Measurements from ENCODE around the gene MPC1.
A peak's percentile ranks its signal among the peaks of the same experiment; 100 is the strongest.

Gene MPC1

DNA sequence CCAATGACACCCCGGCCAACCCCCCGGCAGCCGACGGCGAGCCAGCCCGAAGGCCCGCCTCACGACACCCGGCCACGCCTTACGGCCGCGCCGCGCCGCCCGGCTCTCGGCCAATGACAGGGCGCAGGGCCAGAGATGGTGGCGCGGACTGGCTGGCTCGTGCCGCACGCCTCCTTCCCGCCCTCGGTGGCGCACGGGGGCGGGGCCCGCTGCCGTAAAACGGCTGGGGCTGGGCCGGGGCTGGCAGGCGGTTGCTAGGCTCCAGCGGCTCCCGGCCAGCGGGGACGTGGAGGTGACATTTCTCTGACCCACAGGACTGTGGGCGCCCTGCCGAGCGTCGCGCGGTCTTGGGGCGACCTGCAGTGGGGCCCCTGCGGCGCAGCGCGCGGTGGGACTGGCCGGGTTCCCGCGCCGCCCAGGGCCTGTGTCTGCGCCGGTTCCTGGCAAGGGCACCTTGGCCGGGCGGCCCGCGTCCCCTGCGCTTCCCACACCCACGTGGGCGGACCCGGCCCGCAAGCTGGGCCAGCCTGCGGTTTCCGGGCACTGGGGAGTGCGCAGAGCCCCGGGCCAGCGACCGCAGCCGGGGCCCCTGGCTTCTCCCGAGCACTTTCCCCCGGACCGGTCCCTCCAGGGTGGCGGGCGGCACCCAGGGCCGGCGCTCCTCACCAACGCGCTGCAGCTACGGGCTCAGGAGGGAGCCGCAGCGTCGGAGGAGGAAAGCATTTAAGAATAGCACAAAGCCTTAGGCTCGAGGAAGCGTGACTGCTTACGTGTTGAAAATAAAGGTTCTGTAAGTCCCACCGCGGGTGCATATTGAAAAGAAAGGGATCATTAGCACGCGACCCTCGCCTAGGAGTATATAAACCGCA is at the start of gene MPC1:
MPC1 (minus strand) TSS at position 8 of the 869 bp plus-strand sequence. CDS start 64 bp downstream, outside the sequence.
- peak; percentile 96 for DNase-seq (ENCODE audit: low spot score)

DNA sequence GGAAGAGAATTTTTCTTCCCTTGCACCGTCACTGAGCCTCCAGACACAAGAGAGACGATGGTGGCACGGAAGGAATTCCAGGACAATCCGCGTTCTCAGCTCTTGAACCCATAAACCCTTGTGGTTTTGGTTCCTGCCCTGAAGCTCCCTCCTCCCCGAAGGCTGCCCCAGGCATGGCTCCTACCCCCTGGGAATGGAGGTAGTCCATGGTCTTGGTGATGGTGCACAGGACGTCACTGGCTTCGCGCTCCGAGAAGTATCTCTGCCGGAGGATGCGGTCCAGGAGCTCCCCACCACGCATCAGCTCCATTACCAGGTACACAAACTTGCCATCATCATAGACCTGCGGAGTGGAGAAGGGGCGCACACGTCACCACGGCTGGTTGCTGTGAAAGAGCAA is 47.5 kb upstream of the MPC1 start:
- DNase-seq (ENCODE audit: low spot score): no peak

DNA sequence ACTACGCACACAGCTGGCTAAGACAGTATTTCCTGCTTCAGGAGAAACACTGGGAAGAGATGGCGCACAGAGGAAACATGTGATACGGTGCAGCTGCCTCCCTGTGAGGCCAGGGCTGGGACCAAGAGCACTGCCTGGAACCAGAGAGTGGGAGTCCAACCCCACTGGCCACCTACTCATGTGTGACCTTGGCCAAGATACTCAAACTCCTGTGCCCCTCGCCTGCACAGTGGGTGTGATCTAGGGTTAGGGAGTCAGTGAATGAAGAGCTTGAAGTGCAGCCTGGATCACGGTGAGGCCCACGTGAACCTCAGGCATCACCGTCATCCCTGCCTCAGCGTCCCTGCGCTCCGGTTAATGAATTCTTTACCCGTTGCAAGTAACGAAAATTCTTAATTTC is 41.7 kb upstream of the MPC1 start:
- DNase-seq (ENCODE audit: low spot score): no peak

DNA sequence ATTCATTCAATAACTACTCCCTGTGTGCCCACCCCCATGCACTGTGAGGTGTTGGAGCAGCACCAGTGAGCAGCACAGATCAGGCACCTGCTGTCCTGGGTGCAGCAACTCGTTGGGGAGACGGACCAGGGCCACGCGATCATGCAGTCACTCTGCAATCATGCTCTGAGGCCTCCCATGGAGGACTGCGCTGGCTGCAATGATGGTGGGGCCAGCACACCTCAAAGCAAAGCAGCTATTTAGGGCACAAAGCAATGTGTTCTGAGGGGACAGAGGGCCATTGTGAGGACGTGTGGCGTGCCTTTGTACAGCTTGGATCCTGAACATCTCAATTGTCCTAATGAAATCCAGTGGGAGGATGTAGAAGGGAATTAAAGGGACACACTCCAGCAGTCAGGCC is 41.0 kb upstream of the MPC1 start:
- no peak for DNase-seq (ENCODE audit: low spot score)

DNA sequence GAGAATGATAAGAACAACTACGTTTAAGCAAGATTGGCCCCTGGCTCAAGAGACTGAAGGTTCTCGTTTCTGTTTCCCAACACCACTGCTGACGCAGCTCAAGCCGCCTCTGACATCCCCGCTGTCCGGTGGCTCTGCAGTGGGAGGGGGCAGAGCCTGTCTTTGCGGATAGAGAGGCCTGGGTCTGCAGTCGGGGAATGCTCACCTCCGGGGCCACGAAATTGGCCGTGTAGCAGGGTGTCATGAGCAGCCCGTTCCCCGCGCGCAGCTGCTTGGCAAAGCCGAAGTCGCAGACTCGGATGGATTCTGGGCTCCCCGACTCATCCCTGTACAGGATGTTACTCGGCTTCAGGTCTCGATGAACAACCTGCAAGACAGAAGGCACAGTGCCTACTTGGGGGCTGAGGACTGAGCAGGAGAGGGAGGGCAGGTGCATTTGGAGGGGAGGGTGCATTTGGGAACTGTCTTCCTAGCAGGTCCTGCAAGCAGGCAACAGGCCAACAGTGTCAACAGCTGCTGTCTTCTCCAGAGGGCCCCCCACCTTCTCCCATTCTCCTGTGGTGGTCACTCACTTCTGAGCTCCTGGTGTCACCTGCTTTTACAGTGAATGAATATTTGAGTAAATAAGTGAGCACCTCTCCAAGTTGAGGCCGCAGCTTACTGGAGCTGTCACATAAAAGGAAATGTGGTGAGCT is 40.5 kb upstream of the MPC1 start:
- no peak for DNase-seq (ENCODE audit: low spot score)

DNA sequence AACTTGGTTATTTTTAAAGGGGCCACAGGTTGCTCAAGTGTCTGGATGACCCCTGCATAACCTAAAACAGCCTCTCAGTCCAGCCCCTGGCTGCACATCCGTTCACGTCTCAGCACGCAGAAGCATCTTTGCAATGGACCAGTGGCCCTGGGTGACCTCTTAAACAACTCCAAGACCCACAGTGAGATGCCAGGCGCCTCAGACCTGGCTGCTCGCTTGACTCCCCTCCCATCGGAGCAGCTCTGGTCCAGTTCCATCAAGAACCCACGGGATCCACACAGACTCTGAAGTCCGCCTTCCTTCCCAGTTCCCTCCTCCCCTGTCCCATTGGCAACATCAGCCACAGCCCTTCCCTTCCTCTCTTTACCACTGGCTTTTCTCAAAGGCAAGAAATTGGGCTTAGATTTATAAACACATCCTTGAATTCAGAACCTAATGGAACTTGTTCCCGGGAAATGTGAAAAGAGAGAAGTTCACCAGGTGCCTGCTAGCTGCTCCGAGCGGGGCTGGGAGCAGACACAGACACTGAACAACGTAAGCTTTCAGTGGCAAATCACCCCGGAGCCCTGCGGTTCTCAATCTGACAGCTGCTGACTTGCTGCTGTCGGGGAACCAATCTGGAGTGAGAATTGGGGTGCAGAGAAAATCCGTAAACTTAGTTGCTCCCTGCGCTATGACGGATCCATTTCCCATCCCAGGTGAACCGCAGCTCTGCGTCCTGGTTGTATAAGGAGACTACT is 39.6 kb upstream of the MPC1 start:
- no peak for DNase-seq (ENCODE audit: low spot score)

DNA sequence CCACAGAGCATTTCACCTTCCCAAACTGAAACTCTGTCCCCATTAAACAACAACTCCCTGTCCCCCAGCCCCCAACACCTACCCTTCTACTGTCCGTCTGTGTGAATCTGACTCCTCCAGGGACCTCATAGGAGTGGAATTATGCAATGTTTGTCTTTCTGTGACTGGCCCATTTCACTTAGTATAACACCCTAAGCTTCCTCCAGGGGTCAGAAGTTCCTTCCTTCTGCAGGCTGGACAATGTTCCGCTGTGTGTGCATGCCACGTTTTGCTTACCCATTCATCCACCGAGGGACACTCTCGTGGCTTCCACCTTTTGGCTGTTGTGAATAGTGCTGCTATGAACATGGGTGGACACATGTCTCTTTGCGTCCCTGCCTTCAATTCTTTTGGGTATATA is 37.6 kb upstream of the MPC1 start:
- DNase-seq (ENCODE audit: low spot score): no peak

DNA sequence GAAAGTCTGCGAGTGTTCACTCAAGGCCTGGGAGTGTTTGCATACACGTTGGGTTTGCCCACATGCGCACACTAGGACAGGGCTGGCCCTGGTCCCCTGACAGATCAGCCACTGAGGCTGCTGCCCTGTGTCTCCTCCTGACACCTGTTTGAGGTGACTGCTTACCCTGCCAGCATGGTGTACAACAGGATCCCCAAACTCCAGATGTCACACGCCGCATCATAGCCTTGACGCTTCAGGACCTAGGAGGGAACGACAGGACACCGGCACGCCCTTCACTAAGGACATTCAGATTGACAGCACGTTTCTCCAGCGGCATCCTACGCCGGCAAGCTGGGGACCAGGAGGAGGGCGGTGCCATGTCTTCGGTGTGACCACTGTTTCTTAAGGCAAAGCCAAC is 37.0 kb upstream of the MPC1 start:
- DNase-seq (ENCODE audit: low spot score): no peak

DNA sequence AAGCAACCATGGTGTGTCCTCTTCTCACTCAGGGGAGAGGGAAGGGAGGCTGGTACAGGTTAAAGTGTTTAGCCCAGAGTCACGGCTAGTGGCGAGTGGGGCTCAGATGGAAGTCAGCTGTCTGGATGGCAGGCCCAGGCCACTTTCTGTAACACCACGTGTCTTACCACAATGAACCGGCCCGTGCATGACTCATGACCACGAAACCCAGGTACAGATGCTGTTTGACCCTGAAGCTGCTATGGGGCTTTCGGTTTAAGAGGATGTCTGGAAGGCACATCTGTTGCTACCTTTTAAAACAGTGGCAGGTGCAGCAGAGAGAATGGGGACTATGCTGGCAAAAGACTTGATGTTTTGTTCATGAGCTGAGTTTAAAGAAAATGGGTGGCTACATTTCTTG is 36.5 kb upstream of the MPC1 start:
- DNase-seq (ENCODE audit: low spot score): no peak

DNA sequence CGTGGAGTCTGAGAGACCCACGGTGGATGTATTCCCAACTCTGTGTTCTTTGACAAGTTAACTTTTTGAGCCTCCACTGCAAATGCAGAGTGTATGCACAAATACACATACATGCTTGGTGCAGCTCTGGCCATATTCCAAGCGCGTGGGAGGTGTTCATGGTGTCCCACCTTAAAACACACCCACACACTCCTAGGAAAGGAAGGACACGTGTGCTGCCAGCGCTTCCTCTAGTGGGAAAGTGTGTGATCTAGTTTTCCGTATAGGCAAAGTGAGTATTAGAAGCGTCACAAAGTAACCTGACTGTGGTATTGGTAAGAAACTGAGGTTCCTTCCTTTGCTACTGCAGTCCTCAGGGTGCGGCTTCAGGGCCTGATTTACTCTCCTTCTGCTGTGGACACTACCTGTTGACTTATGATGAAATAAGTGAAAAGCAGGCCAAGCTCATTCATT is 36.0 kb upstream of the MPC1 start:
- DNase-seq (ENCODE audit: low spot score): no peak

DNA sequence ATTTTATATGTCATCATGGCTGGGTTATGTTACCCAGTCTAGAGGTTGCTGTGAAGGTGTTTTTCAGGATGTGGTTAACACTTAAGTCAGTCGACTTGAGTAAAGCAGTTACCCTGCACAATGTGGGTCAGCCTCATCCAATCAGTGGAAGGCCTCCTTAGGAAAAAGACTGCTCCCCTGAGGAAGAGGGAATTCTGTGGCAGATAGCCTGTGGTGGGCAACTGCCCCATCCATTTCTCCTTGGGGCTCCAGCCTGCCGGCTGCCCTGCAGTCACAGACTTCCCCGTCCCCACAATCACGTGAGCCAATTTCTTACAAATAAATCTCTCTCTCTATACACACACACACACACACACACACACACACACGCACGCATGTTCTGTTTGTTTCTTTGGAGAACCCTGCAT is 34.5 kb upstream of the MPC1 start:
- DNase-seq (ENCODE audit: low spot score): no peak

DNA sequence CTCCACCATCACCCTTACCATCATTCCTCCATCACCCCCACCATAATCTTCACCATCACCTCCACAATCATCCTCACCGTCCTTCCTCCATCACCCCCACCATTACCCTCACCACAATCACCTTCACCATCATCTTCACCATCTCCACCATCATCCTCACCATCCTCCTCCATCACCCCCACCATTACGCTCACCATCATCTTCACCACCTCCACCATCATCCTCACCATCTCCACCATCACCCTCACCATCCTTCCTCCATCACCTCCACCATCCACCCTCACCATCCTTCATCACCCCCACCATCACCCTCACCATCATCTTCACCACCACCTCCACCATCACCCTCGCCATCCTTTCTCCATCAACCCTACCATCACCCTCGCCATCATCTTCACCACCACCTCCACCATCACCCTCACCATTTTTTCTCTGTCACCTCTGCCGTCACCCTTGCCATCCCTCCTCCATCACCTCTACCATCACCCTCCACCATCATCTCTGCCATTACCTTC is 33.1 kb upstream of the MPC1 start:
- DNase-seq (ENCODE audit: low spot score): no peak

DNA sequence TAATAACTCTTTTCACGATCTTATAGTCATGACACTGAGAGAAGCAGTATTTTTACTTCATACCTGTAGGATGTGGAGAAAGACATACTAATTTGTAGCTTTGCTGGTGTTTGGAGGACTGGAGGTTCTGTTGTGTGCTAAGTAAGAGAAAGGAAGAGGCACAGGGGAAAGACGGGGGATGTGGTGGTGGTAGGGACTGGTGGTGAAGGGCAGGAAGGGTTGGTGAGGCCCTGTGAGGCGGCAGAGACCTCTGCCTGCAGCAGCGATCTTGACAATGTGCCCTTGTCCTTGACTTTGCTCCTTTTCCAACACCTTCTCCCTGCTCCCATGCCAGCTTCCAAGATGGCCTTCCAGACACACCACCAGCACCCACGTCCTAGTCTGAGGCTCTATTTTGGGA is 32.6 kb upstream of the MPC1 start:
- DNase-seq (ENCODE audit: low spot score): no peak

DNA sequence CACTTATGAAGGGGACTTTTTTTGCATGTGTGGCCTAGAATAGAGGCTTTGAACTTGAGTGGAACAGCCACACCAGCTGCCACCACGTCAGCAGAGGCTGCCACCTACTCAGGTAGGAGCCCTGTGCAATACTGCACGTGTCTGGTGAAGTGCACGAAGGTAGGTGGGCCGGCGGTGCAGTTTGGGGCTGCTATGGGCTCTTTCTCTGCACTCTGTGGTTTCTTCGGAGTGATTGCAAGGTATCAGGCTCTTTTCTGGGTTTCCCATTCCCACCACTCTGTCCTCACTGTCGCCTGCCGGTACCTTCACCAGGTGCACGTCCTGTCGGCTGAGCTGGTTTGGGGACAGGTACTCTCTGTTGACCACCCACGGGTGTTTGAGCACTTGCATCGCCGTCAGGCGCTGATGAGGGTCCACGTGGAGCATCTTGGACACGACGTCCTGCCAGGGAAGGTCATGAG is 30.8 kb upstream of the MPC1 start:
- DNase-seq (ENCODE audit: low spot score): no peak

DNA sequence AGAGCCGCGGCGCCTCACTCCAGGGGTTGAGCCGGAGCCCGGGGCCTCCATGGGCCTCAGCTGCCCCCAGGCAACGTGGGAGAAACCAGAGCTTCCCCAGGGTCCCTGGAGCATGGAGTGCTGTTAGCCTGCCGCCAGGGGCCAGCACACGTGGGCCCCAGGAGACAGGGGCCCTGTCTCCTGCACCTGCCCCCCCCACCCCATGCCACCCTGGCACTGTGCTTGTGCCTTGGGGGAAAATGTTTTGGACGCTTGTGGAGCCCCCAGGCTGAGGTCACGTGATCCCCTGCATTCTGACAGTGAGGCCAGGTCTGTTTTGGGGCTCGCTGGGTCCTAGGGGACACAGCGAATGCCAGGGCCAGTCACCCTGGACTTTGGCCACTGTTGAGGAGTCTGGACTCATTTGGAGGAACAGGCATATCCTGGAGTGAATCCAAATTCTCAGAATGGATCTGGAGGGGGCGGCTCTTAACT is 30.2 kb upstream of the MPC1 start:
- no peak for DNase-seq (ENCODE audit: low spot score)

DNA sequence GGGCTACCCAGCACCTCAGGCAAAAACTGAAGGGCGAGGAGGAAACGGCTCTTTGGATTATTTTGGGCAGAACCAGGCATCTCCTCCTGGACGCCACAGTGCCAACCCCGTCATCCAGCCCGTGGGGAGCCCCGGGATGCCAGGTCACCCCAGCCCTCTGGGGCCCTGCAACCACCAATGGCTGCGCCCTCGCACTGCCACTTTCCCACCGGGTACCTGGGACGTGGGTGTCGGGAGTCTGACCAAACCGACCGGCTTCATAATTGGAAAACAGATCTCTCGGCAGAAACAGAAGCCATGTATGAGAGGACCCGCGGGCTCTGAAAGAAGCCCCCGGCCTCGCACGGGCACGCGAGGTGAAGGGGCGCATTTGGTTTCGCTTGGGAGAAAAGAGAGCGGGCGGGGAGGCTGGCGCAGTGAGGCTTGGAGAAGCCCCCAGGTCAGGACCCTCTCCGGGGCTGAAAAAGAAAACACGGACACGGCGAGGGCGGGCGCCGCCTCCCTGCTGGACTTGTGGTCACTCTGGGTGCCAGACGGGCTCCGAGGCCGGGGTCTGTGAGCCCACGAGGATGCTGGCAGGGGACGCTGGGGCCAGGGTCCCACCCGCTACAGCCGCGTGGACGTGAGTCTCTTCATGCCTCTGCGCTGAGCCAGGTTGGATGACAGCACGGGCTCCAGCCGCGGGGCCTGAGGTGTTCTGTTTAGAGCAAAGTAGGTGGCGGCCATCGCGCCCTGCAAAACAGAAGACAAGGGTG is 29.6 kb upstream of the MPC1 start:
- DNase-seq (ENCODE audit: low spot score): no peak

DNA sequence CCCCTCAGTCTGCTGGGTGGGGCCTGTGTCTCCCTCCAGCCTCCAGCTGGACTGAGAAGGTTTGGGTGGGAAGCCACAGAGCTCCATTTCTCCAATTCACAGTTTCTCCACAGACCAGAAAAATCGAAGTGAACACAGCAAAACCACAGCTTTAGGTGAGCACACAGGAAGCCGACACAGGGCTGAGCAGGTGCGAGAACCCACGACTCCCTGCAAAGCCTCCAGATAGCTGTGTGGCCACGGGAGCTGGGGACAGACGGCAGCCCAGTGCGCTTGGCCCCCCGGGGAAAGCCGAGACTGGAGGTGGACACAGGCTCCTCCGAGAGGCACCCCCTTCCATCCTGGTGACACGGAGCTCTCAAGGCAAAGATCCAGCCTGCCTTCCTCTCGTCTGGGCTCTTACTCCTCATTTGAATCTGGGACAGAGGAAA is 29.0 kb upstream of the MPC1 start:
- no peak for DNase-seq (ENCODE audit: low spot score)

DNA sequence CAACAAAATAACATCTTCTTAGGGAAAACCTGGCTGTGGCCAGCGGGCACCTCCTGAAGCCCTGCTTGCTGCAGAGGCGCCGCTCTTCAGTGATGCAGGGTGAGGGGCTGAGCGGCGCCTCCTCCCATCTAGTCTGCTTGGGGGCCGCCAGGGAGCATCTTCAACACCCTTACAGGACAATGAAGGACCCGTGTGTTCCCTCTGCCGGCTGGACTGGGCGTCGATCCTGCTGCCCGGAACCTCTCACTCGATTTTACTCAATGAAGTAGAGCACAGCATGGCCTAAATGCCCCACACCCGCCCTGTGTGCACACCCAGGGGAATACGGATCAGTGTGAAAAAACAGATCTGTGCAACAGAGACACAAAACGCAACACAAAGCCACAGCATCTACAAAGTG is 28.5 kb upstream of the MPC1 start:
- DNase-seq (ENCODE audit: low spot score): no peak

DNA sequence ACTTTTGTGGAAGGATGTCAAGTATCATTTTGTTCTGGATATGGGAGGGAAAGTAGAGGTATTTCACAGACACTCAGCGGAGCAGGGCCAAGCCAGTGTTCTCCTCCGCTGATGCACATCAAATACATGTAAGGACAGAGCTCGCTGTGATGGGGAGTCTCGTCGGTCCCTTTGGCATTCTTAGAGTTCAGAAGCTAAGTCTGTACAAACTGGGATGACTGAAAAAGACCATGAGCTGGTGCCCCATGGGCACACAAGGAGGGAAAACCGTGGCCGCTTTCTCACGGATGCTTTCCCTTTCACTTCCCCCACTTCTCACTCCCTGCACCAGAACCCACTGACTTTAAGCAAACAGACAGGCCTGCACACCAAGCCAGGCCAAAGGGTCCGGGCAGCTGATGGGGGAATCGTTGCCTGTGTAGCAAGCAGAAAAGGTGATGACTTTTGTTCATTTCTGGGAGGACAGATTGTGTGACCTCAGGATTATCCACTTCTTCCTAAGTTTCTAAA is 27.7 kb upstream of the MPC1 start:
- DNase-seq (ENCODE audit: low spot score): no peak

DNA sequence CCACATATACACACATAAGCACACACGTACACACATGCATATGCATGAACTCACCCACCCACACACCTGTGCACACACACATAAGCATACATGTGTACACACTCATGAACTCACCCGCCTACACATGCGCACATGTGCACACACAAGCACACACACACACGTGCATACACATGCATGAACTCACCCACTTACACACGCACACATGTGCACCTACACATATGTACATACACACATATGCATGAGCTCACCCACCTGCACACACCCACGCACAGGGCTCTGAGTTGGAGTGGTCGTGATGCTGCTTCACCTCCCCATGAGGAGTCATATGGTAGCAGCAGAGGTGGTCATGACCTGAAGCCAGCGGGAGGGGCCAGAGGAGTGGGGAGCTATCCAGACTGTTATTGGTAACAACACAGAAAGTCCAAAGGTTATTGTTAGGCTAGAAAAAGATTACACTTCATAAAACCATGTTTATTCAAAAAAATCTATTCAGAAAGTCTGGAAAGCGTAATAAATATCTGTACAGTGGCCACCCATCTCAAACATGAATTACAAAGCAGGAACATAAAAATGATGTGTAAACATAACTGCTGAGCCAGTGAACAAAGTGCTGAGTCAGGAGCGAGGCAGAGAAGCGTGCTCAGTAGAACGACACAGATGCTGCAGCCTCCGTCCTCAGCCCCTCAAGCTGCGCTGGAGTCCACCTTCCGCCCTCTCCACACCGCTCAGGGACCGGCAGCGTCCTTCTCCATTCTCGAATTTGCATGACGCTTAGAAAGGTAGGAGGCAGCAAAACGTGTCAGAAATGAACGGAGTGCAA is 26.4 kb upstream of the MPC1 start:
- no peak for DNase-seq (ENCODE audit: low spot score)
